ENCODE measurements around the gene ZAR1. TPM values are rescaled to one million over a fixed set of nuclear protein-coding genes. Genes with fewer than 3 reads are reported as not detected.

Gene ZAR1
- total RNA-seq, 1 experiment from 2014 or later = not detected

DNA sequence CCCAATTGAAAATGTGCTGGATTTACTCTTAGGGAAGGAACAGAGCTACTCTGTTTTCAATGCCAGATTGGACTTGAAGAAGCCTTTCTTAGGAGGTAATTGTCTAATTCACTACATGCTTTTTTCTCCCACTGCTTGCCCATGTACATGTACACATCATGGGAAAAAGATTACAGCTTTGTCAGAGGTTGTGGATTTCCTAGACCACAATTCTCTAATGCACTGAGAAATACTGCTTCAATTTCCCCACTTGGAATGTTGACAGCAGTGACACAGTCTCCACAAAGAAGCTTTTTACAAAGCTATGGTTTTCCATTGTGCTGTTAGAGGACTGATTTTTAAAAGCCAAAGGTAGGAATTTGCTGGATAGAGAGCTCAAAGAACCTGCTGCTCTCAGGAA lies 19.5 kb downstream of the ZAR1 start:
- POLR2A ChIA-PET (ENCODE audit: unreplicated experiment) = no interaction called here
- no peaks in the 10 kb centered on the region for H3K9me2 ChIP-seq (ENCODE audit: insufficient read depth)
- H3K4me1 ChIP-seq (replicated peaks; ENCODE audit: insufficient read depth) = no peaks in the 10 kb centered on the region
- no peak for TF ChIP-seq EZH2 (IDR thresholded peaks at IDR 0.05; ENCODE audit: low read depth)
- TF ChIP-seq, protein P1, sequence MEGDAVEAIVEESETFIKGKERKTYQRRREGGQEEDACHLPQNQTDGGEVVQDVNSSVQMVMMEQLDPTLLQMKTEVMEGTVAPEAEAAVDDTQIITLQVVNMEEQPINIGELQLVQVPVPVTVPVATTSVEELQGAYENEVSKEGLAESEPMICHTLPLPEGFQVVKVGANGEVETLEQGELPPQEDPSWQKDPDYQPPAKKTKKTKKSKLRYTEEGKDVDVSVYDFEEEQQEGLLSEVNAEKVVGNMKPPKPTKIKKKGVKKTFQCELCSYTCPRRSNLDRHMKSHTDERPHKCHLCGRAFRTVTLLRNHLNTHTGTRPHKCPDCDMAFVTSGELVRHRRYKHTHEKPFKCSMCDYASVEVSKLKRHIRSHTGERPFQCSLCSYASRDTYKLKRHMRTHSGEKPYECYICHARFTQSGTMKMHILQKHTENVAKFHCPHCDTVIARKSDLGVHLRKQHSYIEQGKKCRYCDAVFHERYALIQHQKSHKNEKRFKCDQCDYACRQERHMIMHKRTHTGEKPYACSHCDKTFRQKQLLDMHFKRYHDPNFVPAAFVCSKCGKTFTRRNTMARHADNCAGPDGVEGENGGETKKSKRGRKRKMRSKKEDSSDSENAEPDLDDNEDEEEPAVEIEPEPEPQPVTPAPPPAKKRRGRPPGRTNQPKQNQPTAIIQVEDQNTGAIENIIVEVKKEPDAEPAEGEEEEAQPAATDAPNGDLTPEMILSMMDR (conservative IDR thresholded peaks at IDR 0.05) = no peak
- no peak overlapping the region for H3K27ac ChIP-seq
- H4K20me1 ChIP-seq (ENCODE audit: insufficient read depth) = no peaks in the 10 kb centered on the region
- DNase-seq = no peak
- H3K27me3 ChIP-seq (ENCODE audit: insufficient read depth, low read depth) = no peaks in the 10 kb centered on the region
- no peaks in the 10 kb centered on the region for H3K9me3 ChIP-seq (ENCODE audit: insufficient read depth, low read depth)
- BruUV-seq (replicated peaks) = no TSS peak
- H3K4me3 ChIP-seq = no peak overlapping the region
- no peaks in the 10 kb centered on the region for H3F3A ChIP-seq (ENCODE audit: insufficient read depth, low read depth)
- H2AFZ ChIP-seq = no peak overlapping the region
- no peaks in the 10 kb centered on the region for H3K79me2 ChIP-seq (ENCODE audit: low read depth)
- peaks cover 21% of the 10 kb centered on the region for H3K36me3 ChIP-seq (ENCODE audit: low read depth)
- CTCF ChIA-PET = no interaction called here
- no peak overlapping the region for H3K4me2 ChIP-seq
- intact Hi-C loops (cut with micrococcal nuclease; ENCODE audit: unreplicated experiment) = no loop called here

DNA sequence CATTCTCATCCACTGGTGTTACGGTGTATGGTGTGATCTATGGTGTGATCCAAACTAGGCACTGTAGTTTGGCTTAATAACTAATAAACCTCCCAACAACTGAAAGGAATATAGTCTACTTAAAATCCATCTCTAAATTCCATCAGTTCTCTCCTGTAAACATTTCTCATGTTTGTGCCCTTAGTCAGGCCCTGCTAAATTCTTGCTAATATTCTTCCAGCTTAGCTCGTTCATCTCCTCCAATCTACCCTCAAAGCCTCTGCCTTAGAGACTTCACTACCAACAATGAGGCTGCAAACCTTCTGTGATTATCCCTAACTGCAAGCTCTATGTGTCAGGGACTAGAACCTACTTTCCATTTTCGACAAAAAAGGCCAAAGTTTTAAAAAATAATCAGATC lies 28.1 kb downstream of the ZAR1 start:
- Histone ChIP-seq H3K9me3 (ENCODE audit: insufficient read depth, low read depth) (no peaks in the 10 kb centered on the region), H3K27me3 (ENCODE audit: insufficient read depth, low read depth) (no peaks in the 10 kb centered on the region), H3K27ac (no peak overlapping the region), H3K36me3 (ENCODE audit: low read depth) (0 out of 2 replicates have a peak, but pooled peaks cover 8% of the 10 kb centered on the region), H4K20me1 (ENCODE audit: insufficient read depth) (no peaks in the 10 kb centered on the region), H2AFZ (no peak overlapping the region), H3F3A (ENCODE audit: insufficient read depth, low read depth) (no peaks in the 10 kb centered on the region), H3K9me2 (ENCODE audit: insufficient read depth) (no peaks in the 10 kb centered on the region), H3K4me3 (no peak overlapping the region), H3K4me2 (no peak overlapping the region), H3K79me2 (ENCODE audit: low read depth) (no peaks in the 10 kb centered on the region), H3K4me1 (replicated peaks; ENCODE audit: insufficient read depth) (no peaks in the 10 kb centered on the region)
- TF ChIP-seq EZH2 (IDR thresholded peaks at IDR 0.05; ENCODE audit: low read depth) = no peak
- TF ChIP-seq, protein P1 (conservative IDR thresholded peaks at IDR 0.05) = no peak
- CTCF ChIA-PET = no interaction called here
- DNase-seq = no peak
- intact Hi-C loops (cut with micrococcal nuclease; ENCODE audit: unreplicated experiment) = no loop called here
- no TSS peak for BruUV-seq (replicated peaks)
- POLR2A ChIA-PET (ENCODE audit: unreplicated experiment) = no interaction called here

DNA sequence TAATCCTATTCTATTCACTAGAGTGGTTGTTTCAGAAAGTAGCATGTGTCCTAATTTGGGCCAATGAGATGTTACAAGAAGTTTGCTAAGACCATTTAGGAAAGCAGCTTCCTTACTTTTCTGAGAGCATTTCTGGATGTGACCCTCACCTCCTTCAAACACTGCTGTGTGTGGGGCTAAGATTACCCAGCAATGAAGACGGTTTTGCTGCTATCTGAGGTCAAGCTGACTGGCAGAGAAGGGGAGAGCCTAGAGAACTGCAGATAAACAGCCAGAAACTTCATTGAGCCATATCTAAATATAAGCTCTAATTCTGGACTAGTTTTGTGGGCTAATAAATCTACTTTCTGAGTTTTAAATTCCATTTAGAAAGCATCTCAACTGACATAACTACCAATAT lies 36.4 kb downstream of the ZAR1 start:
- Histone ChIP-seq H3F3A (ENCODE audit: insufficient read depth, low read depth) (no peaks in the 10 kb centered on the region; the same call in 1 of the 2 replicates), H3K4me2 (no peak overlapping the region), H3K79me2 (ENCODE audit: low read depth) (no peaks in the 10 kb centered on the region), H4K20me1 (ENCODE audit: insufficient read depth) (no peaks in the 10 kb centered on the region), H3K4me3 (no peak overlapping the region), H2AFZ (no peak overlapping the region), H3K36me3 (ENCODE audit: low read depth) (no peaks in the 10 kb centered on the region; the same call in 1 of the 2 replicates), H3K27ac (no peak overlapping the region), H3K9me2 (ENCODE audit: insufficient read depth) (no peaks in the 10 kb centered on the region), H3K9me3 (ENCODE audit: insufficient read depth, low read depth) (no peaks in the 10 kb centered on the region), H3K4me1 (replicated peaks; ENCODE audit: insufficient read depth) (no peaks in the 10 kb centered on the region), H3K27me3 (ENCODE audit: insufficient read depth, low read depth) (no peaks in the 10 kb centered on the region)
- no peak for DNase-seq
- intact Hi-C loops (cut with micrococcal nuclease; ENCODE audit: unreplicated experiment) = no loop called here
- TF ChIP-seq, protein P1 (conservative IDR thresholded peaks at IDR 0.05) = no peak
- no peak for TF ChIP-seq EZH2 (IDR thresholded peaks at IDR 0.05; ENCODE audit: low read depth)
- POLR2A ChIA-PET (ENCODE audit: unreplicated experiment) = no interaction called here
- BruUV-seq (replicated peaks) = no TSS peak
- CTCF ChIA-PET = interaction anchor here (0.5 kb wide), 1 partner anchor 80 kb away, joined by 11 read pairs; no protein-coding TSS in a partner anchor
